NCI-H524 (cell line): Measurements from ENCODE around the gene SLAMF7.

Experiments used
- DNase-seq, 2 experiments: peaks; one replicate each; lab custom pipeline; 2025; lab: John Stamatoyannopoulos, UW

Gene SLAMF7

GRCh38 chr1:160745551-160745950 lies 6.5 kb downstream of the SLAMF7 start:
- DNase-seq, result no peak

GRCh38 chr1:160746836-160747500 lies 7.9 kb downstream of the SLAMF7 start:
- no peak for DNase-seq

- DNase-seq, result no peak
Measured at GRCh38 chr1:160747717-160748116, 8.7 kb downstream of the SLAMF7 start.

GRCh38 chr1:160748181-160748877 lies 9.3 kb downstream of the SLAMF7 start:
- no peak for DNase-seq

- DNase-seq, result no peak
Measured at GRCh38 chr1:160748878-160749269, 9.8 kb downstream of the SLAMF7 start.

GRCh38 chr1:160750608-160751007 lies 11.6 kb downstream of the SLAMF7 start:
- DNase-seq, result no peak

GRCh38 chr1:160752406-160752805 lies 13.4 kb downstream of the SLAMF7 start:
- DNase-seq, result no peak

- DNase-seq, result no peak
Measured at GRCh38 chr1:160752924-160753323, 13.9 kb downstream of the SLAMF7 start.

- DNase-seq, result no peak
Measured at GRCh38 chr1:160753594-160753993, 14.5 kb downstream of the SLAMF7 start.

GRCh38 chr1:160755461-160755860 lies 16.4 kb downstream of the SLAMF7 start:
- no peak for DNase-seq

- no peak for DNase-seq
Measured at GRCh38 chr1:160755911-160756848, 17.1 kb downstream of the SLAMF7 start.

- DNase-seq, result no peak
Measured at GRCh38 chr1:160756849-160757201, 17.8 kb downstream of the SLAMF7 start.

- no peak for DNase-seq
Measured at GRCh38 chr1:160758521-160758920, 19.5 kb downstream of the SLAMF7 start.

GRCh38 chr1:160759740-160760139 lies 20.7 kb downstream of the SLAMF7 start:
- DNase-seq, result no peak

GRCh38 chr1:160761046-160761445 lies 22.0 kb downstream of the SLAMF7 start:
- DNase-seq, result no peak

GRCh38 chr1:160761886-160762285 lies 22.8 kb downstream of the SLAMF7 start:
- DNase-seq, result no peak

- no peak for DNase-seq
Measured at GRCh38 chr1:160763993-160764392, 24.9 kb downstream of the SLAMF7 start.

GRCh38 chr1:160767395-160768294 lies 28.6 kb downstream of the SLAMF7 start:
- DNase-seq, result no peak

GRCh38 chr1:160768295-160768657 lies 29.2 kb downstream of the SLAMF7 start:
- no peak for DNase-seq

- no peak for DNase-seq
Measured at GRCh38 chr1:160772331-160772730, 33.3 kb downstream of the SLAMF7 start.

GRCh38 chr1:160773093-160773492 lies 34.0 kb downstream of the SLAMF7 start:
- DNase-seq, result no peak
